Measurements from ENCODE around the gene SLITRK4. TPM values are rescaled to one million over a fixed set of nuclear protein-coding genes. Genes with fewer than 3 reads are reported as not detected.

The SLITRK4 gene
- total RNA-seq, 1 experiment from 2014 or later = 1.5 TPM

- Histone ChIP-seq H3K9me3 (ENCODE audit: control insufficient read depth, low read depth, low read length) (peaks cover 22% of the 10 kb centered on the region), H2BK15ac (ENCODE audit: low read depth, low read length) (no peak overlapping the region), H3K4me2 (ENCODE audit: insufficient read depth, insufficient read length, low read length) (no peak overlapping the region), H4K8ac (replicated peaks; ENCODE audit: insufficient read length, low read depth, low read length) (no peak overlapping the region), H3K14ac (ENCODE audit: insufficient read depth, low read length) (no peak overlapping the region), H3K27ac (ENCODE audit: insufficient read length, low read depth, low read length) (no peak overlapping the region), H4K91ac (ENCODE audit: insufficient read length, low read depth, low read length) (no peak overlapping the region), H3T11ph (ENCODE audit: low read length) (no peak overlapping the region), H3K79me1 (ENCODE audit: insufficient read depth, low read depth, low read length, poor library complexity, severe bottlenecking) (no peaks in the 10 kb centered on the region), H3K9ac (ENCODE audit: extremely low read depth, insufficient read length, low read length) (no peak overlapping the region), H2BK20ac (ENCODE audit: low read depth, low read length, poor library complexity, severe bottlenecking) (no peak overlapping the region), H3K56ac (ENCODE audit: insufficient read length, low read depth, low read length) (no peak overlapping the region), H2BK12ac (ENCODE audit: insufficient read length, low read depth, low read length) (no peak overlapping the region), H3K23ac (ENCODE audit: insufficient read length, low read depth, low read length) (no peak overlapping the region), H2BK5ac (ENCODE audit: insufficient read length, low read length) (no peak overlapping the region), H3K27me3 (ENCODE audit: insufficient read depth, low read length) (no peaks in the 10 kb centered on the region), H2AK5ac (ENCODE audit: insufficient read length, low read length) (no peak overlapping the region), H3K4ac (ENCODE audit: low read depth, low read length) (no peak overlapping the region), H3K4me1 (ENCODE audit: insufficient read depth, low read length) (no peaks in the 10 kb centered on the region), H4K5ac (ENCODE audit: insufficient read length, low read depth, low read length) (no peak overlapping the region), H3K79me2 (ENCODE audit: insufficient read depth, low read length) (no peaks in the 10 kb centered on the region), H3K18ac (ENCODE audit: insufficient read length, low read depth, low read length) (no peak overlapping the region), H2AFZ (ENCODE audit: low read length) (no peak overlapping the region), H4K20me1 (ENCODE audit: control insufficient read depth, insufficient read depth, insufficient read length) (no peaks in the 10 kb centered on the region), H2BK120ac (ENCODE audit: low read depth, low read length, poor library complexity, severe bottlenecking) (no peak overlapping the region), H3K23me2 (ENCODE audit: insufficient read length, low read depth, low read length, poor library complexity, severe bottlenecking) (no peaks in the 10 kb centered on the region)
- peaks cover 3 to 8% of the 10 kb centered on the region in 2 experiments; a peak in 2 of 4 replicates for H3K4me1 Mint-ChIP-seq
- no peak for TF ChIP-seq CTCF (conservative IDR thresholded peaks at IDR 0.05)
- no CpG with 5 or more reads among the region's 4 CpGs for WGBS (ENCODE audit: extremely low coverage, insufficient read length, low lambda C conversion rate)
- peaks cover 69 to 70% of the 10 kb centered on the region in 2 experiments for H3K9me3 Mint-ChIP-seq
- H3K27ac Mint-ChIP-seq = no peak overlapping the region
- H3K4me3 Mint-ChIP-seq = no peak overlapping the region
- peaks cover 2 to 5% (median 4%) of the 10 kb centered on the region in 3 experiments; a peak in 4 of 7 replicates for H3K36me3 Mint-ChIP-seq (ENCODE audit: insufficient read depth in 1 of 3, low read depth in 3 of 3)
- DNase-seq = no peak
- H3K27me3 Mint-ChIP-seq (ENCODE audit: low read depth) = no peaks in the 10 kb centered on the region
Measured at GRCh38 chrX:143615851-143616250, 20.1 kb downstream of the SLITRK4 start.

All from H9 (cell line).